Measurements from ENCODE around the gene GPX3.

Gene GPX3

DNA sequence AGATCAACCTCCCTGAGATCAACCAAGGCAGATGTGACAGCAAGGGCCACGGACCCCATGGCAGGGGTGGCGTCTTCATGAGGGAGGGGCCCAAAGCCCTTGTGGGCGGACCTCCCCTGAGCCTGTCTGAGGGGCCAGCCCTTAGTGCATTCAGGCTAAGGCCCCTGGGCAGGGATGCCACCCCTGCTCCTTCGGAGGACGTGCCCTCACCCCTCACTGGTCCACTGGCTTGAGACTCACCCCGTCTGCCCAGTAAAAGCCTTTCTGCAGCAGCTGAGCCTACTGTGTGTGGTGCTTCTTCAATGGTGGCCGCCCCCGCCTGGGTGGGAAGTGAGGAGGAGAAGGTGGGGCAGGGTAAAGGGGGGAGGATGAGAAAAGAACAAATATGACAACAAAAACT lies 8.3 kb downstream of the GPX3 start:
- Histone ChIP-seq H3K4me3 (replicated peaks; ENCODE audit: low read depth, low read length) (no peak overlapping the region), H3K36me3 (ENCODE audit: control insufficient read depth, insufficient read depth, low read length) (peaks cover 57% of the 10 kb centered on the region), H3K27me3 (replicated peaks; ENCODE audit: control insufficient read depth, insufficient read depth, low read length) (no peaks in the 10 kb centered on the region)
- no peak for DNase-seq (ENCODE audit: extremely low read depth, insufficient read length)
- TF ChIP-seq, protein P1, sequence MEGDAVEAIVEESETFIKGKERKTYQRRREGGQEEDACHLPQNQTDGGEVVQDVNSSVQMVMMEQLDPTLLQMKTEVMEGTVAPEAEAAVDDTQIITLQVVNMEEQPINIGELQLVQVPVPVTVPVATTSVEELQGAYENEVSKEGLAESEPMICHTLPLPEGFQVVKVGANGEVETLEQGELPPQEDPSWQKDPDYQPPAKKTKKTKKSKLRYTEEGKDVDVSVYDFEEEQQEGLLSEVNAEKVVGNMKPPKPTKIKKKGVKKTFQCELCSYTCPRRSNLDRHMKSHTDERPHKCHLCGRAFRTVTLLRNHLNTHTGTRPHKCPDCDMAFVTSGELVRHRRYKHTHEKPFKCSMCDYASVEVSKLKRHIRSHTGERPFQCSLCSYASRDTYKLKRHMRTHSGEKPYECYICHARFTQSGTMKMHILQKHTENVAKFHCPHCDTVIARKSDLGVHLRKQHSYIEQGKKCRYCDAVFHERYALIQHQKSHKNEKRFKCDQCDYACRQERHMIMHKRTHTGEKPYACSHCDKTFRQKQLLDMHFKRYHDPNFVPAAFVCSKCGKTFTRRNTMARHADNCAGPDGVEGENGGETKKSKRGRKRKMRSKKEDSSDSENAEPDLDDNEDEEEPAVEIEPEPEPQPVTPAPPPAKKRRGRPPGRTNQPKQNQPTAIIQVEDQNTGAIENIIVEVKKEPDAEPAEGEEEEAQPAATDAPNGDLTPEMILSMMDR (IDR thresholded peaks at IDR 0.05; ENCODE audit: insufficient read depth, low read length, poor library complexity, severe bottlenecking): no peak

DNA sequence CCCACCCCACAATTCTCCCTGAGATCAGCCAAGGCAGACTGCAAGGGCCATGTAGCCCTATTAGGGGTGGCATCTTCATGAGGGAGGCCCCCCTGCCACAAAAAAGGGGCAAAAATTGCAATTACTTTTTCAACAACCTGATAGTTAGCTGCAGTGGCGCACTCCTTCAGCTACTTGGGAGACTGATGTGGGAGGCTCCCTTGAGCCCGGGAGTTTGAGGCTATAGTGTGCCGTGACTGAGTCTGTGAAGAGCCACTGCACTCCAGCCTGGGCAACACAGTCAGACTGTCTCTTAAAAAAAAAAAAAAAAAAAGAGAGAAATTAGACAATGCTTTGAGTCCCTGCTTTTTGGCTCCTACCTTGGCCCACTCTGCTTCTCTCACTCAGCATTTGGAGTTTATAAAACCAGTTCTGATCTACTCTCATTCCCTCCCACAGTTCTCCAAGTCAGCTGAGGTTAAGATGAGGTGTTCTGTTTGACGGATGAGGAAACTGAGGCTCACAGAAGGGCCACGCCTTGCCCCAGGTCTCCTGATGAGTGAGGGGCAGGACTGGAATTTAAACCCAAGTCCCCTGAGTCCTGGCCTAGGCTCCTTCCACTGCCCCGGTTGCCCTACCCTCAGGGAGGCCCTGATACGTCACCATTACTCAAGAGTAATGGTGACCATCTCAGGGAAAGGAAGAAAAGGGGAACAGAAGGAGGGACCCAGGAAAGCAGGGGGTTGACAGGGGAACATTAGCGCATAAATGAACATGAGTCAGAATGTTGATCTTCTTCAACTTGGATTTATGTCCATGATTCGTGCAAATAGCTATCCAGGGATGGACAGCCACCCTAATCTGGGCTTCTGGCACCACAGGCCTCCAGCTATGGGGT lies 9.0 kb downstream of the GPX3 start:
- Histone ChIP-seq H3K36me3 (ENCODE audit: control insufficient read depth, insufficient read depth, low read length) (peaks cover 64% of the 10 kb centered on the region), H3K4me3 (replicated peaks; ENCODE audit: low read depth, low read length) (no peak overlapping the region), H3K27me3 (replicated peaks; ENCODE audit: control insufficient read depth, insufficient read depth, low read length) (no peaks in the 10 kb centered on the region)
- TF ChIP-seq, protein P1 (IDR thresholded peaks at IDR 0.05; ENCODE audit: insufficient read depth, low read length, poor library complexity, severe bottlenecking): no peak
- DNase-seq (ENCODE audit: extremely low read depth, insufficient read length): no peak

DNA sequence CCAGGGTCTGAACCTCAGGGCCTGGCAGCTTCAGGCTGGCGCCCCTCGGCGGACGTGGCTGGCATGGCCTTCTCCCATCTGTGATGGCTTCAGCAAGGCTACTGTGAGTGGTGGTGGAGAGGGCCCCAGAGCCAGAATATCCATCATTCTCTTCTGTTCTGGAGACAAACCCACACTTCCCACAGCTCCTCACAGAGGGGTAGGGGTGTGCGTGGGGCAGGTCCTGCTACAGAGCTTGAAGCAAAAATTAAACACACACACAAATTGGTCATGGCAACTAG lies 9.6 kb downstream of the GPX3 start:
- no peak for DNase-seq (ENCODE audit: extremely low read depth, insufficient read length)
- peaks cover 69% of the 10 kb centered on the region for H3K36me3 ChIP-seq (ENCODE audit: control insufficient read depth, insufficient read depth, low read length)
- H3K4me3 ChIP-seq (replicated peaks; ENCODE audit: low read depth, low read length): no peak overlapping the region
- H3K27me3 ChIP-seq (replicated peaks; ENCODE audit: control insufficient read depth, insufficient read depth, low read length): no peaks in the 10 kb centered on the region
- TF ChIP-seq, protein P1 (IDR thresholded peaks at IDR 0.05; ENCODE audit: insufficient read depth, low read length, poor library complexity, severe bottlenecking): no peak

DNA sequence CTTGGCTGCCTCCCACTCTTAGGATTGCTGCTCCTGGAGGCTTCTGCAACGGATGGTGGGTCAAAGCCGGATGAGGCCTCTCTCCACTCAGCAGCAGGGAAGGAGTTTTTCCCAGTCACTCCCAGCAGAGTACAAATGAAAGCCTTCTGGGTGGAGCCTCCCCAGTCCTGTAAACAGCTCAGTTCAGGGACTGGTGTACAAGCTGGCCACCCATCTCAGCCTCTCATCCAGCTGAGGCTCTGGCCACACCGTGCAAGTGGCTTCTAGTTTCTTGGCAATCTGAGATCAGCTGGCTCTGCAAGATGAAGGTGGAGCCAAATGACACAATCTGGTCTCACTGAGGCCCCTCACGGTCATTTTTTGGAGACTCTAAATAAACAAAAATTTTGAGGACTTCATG lies 10.0 kb downstream of the GPX3 start:
- H3K27me3 ChIP-seq (replicated peaks; ENCODE audit: control insufficient read depth, insufficient read depth, low read length): no peaks in the 10 kb centered on the region
- no peak overlapping the region for H3K4me3 ChIP-seq (replicated peaks; ENCODE audit: low read depth, low read length)
- DNase-seq (ENCODE audit: extremely low read depth, insufficient read length): no peak
- peaks cover 72% of the 10 kb centered on the region for H3K36me3 ChIP-seq (ENCODE audit: control insufficient read depth, insufficient read depth, low read length)
- TF ChIP-seq, protein P1 (IDR thresholded peaks at IDR 0.05; ENCODE audit: insufficient read depth, low read length, poor library complexity, severe bottlenecking): no peak

DNA sequence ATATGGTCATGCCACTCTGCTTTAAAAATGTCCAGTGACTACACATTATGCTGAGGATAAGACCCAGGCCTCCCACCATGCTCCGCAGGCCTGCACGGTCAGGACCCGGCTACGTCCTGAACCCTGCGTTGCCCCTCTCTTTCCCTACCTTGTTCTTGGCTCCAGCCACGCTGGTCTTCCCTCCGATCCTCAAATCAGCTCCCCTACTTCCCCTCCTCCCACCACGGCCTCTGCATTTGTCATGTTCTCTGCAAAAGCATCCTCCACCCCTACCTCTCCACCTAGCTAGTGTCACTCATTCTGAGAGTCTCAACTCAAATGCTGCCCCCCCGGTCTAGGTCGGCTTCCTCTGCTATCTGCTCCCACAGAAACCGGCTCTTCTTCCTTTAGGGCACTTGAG lies 11.2 kb downstream of the GPX3 start:
- peaks cover 79% of the 10 kb centered on the region for H3K36me3 ChIP-seq (ENCODE audit: control insufficient read depth, insufficient read depth, low read length)
- TF ChIP-seq, protein P1 (IDR thresholded peaks at IDR 0.05; ENCODE audit: insufficient read depth, low read length, poor library complexity, severe bottlenecking): no peak
- no peak for DNase-seq (ENCODE audit: extremely low read depth, insufficient read length)
- H3K4me3 ChIP-seq (replicated peaks; ENCODE audit: low read depth, low read length): no peak overlapping the region
- no peaks in the 10 kb centered on the region for H3K27me3 ChIP-seq (replicated peaks; ENCODE audit: control insufficient read depth, insufficient read depth, low read length)

Measured in GM06990 (cell line).